ENCODE results near the gene BOC. TPM values are rescaled to one million over a fixed set of nuclear protein-coding genes. Genes with fewer than 3 reads are reported as not detected.

The BOC gene
- total RNA-seq, 2 experiments from 2014 or later, result 0.03 TPM; not detected in 1

- DNase-seq (ENCODE audit: low spot score), result no peak
- H3K36me3 ChIP-seq (ENCODE audit: insufficient read depth, low read length), result no peaks in the 10 kb centered on the region
- no peaks in the 10 kb centered on the region for H3K9me2 ChIP-seq (ENCODE audit: insufficient read depth, low read length)
- H3K79me2 ChIP-seq (ENCODE audit: insufficient read depth, low read depth, low read length), result no peaks in the 10 kb centered on the region
- intact Hi-C loops (cut with micrococcal nuclease; ENCODE audit: unreplicated experiment), result no loop called here
- ChIA-PET POLR2A (interaction anchor here (0.6 to 0.7 kb wide), 2 partner anchors 46 to 1200 kb away, joined by 3 to 4 read pairs; no protein-coding TSS in a partner anchor), CTCF (ENCODE audit: unreplicated experiment) (no interaction called here)
- TF ChIP-seq CTCF (conservative IDR thresholded peaks at IDR 0.05; ENCODE audit: low read length), result no peak; the same call in 1 of the 2 replicates
- no peak for TF ChIP-seq EZH2phosphoT487 (IDR thresholded peaks at IDR 0.05; ENCODE audit: borderline replicate concordance, low read depth, low read length)
- BruUV-seq (replicated peaks), result no TSS peak
- no peak overlapping the region for H2AFZ ChIP-seq (ENCODE audit: low read length)
- H3K4me1 ChIP-seq (ENCODE audit: insufficient read depth, low read length, poor library complexity, severe bottlenecking), result peaks cover 17% of the 10 kb centered on the region
- H4K20me1 ChIP-seq (ENCODE audit: insufficient read depth, low read length), result no peaks in the 10 kb centered on the region
- no peak overlapping the region for H3K4me3 ChIP-seq (ENCODE audit: low read depth, low read length, poor library complexity, severe bottlenecking)
- no peak overlapping the region for H3K27ac ChIP-seq (ENCODE audit: low read depth, low read length, poor library complexity, severe bottlenecking)
- no peak overlapping the region for H3K4me2 ChIP-seq (ENCODE audit: low read length)
- H3K9me3 ChIP-seq (ENCODE audit: low read length), result no peaks in the 10 kb centered on the region
Observed at GRCh38 chr3:113278599-113278955, 67.2 kb downstream of the BOC start.

GRCh38 chr3:113279686-113280085 is 68.3 kb downstream of the BOC start:
- POLR2A ChIA-PET, result interaction anchor here (0.6 kb wide), 1 partner anchor 260 kb away, joined by 3 read pairs; a partner anchor contains a TSS
- no TSS peak for BruUV-seq (replicated peaks)
- H3K36me3 ChIP-seq (ENCODE audit: insufficient read depth, low read length), result no peaks in the 10 kb centered on the region
- CTCF ChIA-PET (ENCODE audit: unreplicated experiment), result no interaction called here
- no peaks in the 10 kb centered on the region for H4K20me1 ChIP-seq (ENCODE audit: insufficient read depth, low read length)
- H3K27ac ChIP-seq (ENCODE audit: low read depth, low read length, poor library complexity, severe bottlenecking), result no peak overlapping the region
- H3K4me2 ChIP-seq (ENCODE audit: low read length), result no peak overlapping the region
- H2AFZ ChIP-seq (ENCODE audit: low read length), result no peak overlapping the region
- H3K79me2 ChIP-seq (ENCODE audit: insufficient read depth, low read depth, low read length), result no peaks in the 10 kb centered on the region
- H3K9me2 ChIP-seq (ENCODE audit: insufficient read depth, low read length), result no peaks in the 10 kb centered on the region
- intact Hi-C loops (cut with micrococcal nuclease; ENCODE audit: unreplicated experiment), result no loop called here
- no peak overlapping the region for H3K4me3 ChIP-seq (ENCODE audit: low read depth, low read length, poor library complexity, severe bottlenecking)
- no peak for TF ChIP-seq CTCF (conservative IDR thresholded peaks at IDR 0.05; ENCODE audit: low read length)
- no peak for TF ChIP-seq EZH2phosphoT487 (IDR thresholded peaks at IDR 0.05; ENCODE audit: borderline replicate concordance, low read depth, low read length)
- no peaks in the 10 kb centered on the region for H3K9me3 ChIP-seq (ENCODE audit: low read length)
- no peak for DNase-seq (ENCODE audit: low spot score)
- H3K4me1 ChIP-seq (ENCODE audit: insufficient read depth, low read length, poor library complexity, severe bottlenecking), result peaks cover 17% of the 10 kb centered on the region

- no peaks in the 10 kb centered on the region for H3K79me2 ChIP-seq (ENCODE audit: insufficient read depth, low read depth, low read length)
- H3K4me1 ChIP-seq (ENCODE audit: insufficient read depth, low read length, poor library complexity, severe bottlenecking), result no peaks in the 10 kb centered on the region
- CTCF ChIA-PET (ENCODE audit: unreplicated experiment), result no interaction called here
- H3K27ac ChIP-seq (ENCODE audit: low read depth, low read length, poor library complexity, severe bottlenecking), result no peak overlapping the region
- no peaks in the 10 kb centered on the region for H4K20me1 ChIP-seq (ENCODE audit: insufficient read depth, low read length)
- H3K36me3 ChIP-seq (ENCODE audit: insufficient read depth, low read length), result no peaks in the 10 kb centered on the region
- H3K4me2 ChIP-seq (ENCODE audit: low read length), result no peak overlapping the region
- DNase-seq (ENCODE audit: low spot score), result no peak
- no peaks in the 10 kb centered on the region for H3K9me3 ChIP-seq (ENCODE audit: low read length)
- intact Hi-C loops (cut with micrococcal nuclease; ENCODE audit: unreplicated experiment), result no loop called here
- TF ChIP-seq CTCF (conservative IDR thresholded peaks at IDR 0.05; ENCODE audit: low read length) (no peak), EZH2phosphoT487 (IDR thresholded peaks at IDR 0.05; ENCODE audit: borderline replicate concordance, low read depth, low read length) (no peak)
- POLR2A ChIA-PET, result no interaction called here
- no peak overlapping the region for H3K4me3 ChIP-seq (ENCODE audit: low read depth, low read length, poor library complexity, severe bottlenecking)
- H2AFZ ChIP-seq (ENCODE audit: low read length), result no peak overlapping the region
- H3K9me2 ChIP-seq (ENCODE audit: insufficient read depth, low read length), result no peaks in the 10 kb centered on the region
- no TSS peak for BruUV-seq (replicated peaks)
Observed at GRCh38 chr3:113283306-113283705, 71.9 kb downstream of the BOC start.

All from OCI-LY7 (cell line).